ENCODE measurements around the gene SMYD1.
A peak's percentile ranks its signal among the peaks of the same experiment; 100 is the strongest.

SMYD1 gene

DNA sequence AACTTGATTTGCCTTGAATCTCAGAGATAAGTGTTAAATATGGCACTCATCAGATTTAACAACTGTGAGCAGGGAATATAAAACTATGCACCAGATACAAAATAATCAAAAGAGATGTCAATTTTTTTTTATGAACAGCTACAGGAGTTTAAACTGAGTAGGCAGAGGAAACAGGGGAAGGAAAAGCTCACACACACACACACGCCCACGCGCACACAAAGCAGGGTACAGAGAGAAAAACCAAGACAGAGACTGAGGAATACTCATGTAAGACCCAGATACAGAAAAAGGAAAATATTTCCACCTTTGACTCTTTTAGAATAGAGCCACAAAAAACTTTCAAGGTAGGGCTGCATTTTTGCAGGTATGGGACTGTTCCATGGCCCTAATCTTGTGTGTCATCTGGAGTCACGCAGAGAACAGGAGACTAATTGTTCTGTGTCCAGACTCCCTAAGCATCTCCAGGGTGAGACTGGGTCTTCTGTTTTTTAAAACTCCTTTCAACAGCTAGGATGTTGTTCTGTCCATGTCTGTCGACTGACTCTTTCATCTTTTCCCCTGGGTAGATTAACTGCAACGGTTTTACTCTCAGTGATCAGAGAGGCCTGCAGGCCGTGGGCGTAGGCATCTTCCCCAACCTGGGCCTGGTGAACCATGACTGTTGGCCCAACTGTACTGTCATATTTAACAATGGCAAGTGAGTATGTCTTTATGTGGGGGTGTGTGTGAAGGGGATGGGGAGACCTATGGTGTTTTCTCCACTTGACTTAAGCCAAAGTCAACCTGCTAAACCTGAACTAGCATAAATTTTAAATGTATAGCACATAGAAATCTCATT is 23.0 kb downstream of the SMYD1 start:
- DNase-seq = peak; percentile 39

DNA sequence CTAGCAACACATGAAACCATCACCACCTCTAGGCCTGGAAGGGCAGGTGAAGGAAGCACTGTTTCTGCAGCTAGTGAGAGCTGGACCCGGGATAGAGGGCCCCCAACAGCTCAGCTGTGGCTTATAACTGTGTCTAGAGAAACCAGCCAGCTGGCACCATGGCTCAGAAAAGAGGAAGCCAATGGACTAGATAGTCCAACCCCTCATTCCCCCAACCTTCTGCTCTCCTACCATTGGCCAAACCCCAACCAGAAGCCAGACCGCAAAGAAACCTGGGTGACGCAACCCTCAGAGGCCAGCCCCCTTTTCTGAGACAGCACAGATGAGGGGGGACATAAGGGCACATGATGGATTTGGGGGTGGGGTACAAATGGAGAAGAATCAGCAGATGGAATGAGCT is 24.3 kb downstream of the SMYD1 start:
- no peak for DNase-seq

DNA sequence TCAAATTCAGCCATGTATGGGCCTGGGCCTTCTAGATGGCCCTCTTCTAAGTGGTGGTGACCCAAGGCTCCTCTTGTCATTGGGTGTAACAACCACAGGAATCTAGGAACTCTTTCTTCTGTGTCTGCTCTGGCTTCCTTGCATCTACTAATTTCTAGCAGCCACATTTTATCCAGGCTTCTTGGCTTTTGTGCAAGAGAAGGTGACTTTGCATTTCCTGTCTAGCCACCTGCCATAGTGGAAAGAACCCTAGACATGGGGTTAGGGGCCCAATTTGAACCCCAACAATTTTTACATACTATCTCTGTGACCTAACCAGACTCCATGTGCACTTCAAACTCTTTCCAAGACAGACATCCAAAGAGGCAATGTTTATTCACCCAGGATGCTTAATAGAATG is 25.1 kb downstream of the SMYD1 start:
- no peak for DNase-seq

DNA sequence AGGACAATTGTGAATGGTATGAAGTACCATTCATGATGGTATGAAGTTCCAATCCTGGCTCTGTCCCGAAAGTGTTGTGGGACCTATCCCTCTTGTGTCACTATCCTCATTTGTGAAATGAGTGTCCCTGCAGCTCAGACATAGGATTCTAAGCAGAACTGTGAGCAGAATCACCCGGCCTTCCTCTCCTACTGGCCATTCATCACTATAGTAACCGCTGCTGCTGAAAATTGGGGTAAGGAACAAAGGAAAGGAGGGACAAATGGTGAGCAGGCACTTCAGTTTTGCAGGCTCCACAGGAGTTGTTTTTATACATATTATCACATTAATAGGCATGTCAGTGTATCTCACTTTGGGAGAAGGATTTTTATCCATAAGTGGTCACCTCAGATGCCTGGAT is 27.4 kb downstream of the SMYD1 start:
- no peak for DNase-seq

DNA sequence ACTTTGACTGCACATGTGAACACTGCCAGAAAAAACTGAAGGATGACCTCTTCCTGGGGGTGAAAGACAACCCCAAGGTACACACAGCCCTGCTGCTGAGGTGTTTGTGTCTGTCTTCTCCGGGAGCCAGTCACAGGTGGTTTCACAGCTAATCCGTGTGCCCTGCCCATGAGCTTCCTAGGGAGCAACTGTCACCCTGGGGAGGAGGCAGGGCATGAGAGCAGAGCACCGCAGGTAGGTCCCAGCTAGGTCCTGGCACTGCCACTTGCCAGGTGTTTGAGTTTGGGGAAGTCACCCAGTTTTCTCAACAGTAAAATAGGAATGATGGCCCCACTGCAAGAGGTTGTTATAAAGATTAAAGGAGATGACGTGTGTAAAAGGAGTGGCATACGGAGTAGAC is 29.1 kb downstream of the SMYD1 start:
- DNase-seq = no peak

DNA sequence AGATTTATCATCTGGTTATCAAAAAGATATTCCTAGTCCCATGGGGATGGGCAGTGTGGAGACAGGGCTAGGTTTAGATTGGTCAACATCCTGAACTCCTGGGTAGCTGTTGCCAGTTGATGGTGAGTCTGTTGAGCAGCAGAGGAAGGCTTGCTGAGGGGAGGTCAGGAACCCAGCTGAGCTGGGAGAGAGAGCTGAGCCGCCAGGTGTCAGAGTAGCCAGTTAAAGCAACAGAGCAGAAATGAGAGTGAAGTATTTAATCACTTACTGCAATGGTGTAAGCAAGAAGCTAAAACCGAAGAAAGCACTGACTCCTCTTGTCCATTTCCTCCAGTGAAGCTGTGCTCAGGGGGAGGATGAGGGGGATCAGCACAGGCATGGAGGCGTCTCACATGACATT is 29.6 kb downstream of the SMYD1 start:
- no peak for DNase-seq

DNA sequence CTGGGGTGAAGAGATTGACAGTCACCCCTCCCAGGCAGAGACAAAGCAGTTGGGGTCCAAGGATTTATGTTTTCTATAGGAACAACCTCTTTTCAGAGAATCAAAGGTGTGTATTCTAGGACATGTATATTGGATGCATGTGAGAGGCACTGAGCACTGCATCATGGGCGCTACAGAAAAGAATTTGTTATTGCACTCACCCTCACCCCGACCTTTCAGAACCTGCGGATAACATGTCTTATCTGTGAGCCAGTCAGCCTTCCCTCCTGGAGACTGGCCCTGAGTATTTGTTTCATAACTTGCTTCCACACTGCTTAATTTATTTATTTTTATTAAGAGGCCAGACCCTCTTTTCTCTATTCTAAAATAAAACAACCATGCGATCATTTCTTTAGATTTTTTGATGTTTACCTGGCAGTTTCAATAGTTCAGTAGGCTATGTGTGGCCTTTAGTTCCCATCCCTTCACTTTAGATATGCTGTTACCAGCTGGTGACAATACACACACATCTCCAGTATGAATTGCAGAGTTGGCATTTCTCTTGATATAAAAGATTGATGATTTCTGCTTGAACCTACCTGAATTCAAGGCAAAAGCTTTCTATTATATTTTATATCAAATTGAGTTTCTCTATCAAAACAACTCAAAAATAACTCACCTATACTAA is 30.4 kb downstream of the SMYD1 start:
- DNase-seq = no peak

DNA sequence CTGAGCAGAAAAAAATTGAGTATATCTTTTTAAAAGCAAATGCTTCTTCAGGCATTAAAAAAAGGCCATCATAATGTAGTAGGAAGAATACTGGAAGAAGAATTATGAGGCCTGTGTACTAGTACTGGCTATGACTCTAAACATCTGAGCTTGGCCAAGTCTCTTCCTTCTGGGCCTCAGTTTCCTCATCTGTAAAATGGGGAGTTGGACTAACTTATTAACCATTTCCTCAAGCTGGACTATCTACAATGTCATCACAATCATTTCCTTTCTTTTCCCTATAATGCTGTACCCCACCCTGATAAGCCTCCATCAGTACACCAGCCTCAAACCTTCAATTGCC is 30.9 kb downstream of the SMYD1 start:
- DNase-seq = no peak

DNA sequence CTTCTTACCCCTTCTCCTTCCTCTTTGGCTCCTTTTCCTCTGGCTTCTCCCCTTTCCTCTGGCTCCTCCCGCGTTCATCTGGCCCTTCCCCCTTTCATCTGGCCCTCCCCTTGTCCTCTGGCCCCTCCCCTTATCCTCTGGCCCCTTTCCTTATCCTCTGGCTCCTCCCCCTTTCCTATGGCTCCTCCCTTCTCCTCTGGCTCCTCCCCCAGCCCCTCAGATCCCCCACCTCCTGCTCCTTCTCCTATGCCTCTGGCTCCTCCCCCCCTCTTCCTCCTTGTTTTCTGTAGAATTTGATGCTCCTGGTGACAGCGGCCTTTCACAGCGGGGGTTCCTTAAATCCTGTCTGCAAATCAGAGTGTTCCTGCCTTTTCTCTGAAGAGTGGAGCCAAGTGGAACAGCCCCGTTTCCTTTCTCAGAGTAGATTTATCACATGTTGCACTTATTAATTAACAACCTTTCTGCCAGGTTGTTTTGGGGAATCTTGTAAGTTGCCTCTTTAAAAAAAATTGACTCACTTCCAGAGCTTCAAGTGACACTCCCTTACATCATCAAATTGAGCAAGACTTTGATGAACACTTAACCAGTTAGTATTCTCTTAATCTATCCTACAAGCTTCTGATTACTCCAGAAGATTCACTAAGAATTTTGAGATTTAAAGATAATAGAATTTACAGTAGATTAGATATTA is 32.3 kb downstream of the SMYD1 start:
- DNase-seq = no peak

DNA sequence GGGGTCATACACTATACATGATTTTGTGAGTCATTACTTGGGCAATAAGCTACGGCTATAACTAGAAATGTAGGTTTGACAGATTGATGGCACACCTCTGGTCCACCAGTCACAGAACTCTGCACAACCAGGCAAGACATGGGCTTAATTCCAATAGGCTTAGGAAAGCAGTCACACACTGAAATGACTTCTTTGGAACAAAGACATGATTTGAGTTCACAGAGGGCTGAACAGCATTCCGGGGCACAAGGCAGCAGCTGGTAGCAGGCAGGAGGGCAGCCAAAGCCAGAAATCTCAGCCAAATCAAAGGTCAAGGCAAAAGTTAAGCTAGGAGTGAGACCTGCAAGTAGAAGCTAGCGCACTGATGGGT is 32.8 kb downstream of the SMYD1 start:
- DNase-seq = no peak

DNA sequence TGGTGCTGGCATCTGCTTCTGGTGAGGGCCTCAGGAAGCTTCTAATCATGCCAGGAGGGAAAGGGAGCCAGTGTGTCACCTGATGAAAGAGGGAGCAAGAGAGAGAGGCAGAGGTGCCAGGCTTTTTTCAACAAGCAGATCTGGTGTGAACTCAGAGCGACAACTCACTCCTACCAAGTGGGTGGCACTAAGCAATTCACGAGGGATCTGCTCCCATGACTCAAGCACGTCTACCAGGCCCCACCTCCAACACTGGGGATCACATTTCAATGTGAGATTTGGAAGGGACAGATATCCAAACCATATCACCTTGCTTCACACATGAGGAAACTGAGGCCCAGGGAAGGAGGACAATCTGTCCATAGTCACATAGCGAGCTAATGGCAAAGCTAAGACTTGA is 41.2 kb downstream of the SMYD1 start:
- DNase-seq = no peak

DNA sequence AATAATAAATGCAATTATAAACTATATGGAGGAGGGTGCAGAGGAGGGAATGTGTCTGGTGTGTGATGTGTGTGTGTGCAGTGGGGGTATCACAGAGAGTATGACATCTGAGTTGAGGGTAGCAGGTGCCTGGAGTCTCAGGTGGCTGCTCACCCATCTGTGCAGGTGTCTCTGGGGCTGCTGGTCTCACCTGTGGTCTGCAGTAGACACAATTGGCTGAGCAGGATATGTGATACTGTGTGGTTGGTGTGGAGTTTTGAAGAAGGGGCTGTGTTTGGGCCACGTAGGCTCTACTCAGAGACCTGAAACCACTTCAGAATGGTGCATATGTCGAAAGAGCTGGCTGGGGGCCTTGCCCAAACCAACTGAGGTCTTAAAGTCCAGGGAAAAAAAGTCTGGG is 43.2 kb downstream of the SMYD1 start:
- no peak for DNase-seq

DNA sequence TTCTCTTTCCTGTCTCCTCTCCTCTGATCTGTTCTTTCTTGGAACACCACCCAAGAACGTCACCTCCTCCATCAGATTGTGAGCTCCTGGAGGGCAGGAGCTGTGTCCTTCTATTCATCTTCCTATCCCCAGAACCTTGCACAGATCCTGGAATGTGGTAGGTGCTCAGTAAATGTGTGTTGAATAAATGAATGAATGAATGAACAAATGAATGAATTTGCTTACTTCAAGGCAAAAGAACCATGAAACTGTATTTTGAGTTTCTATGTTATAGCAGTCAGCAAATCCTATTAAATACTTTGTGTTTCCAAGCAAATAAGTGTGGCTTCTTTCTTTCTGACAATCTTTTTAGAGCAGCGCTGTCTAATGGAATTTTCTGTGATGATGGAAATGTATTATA is 45.4 kb downstream of the SMYD1 start:
- no peak for DNase-seq

DNA sequence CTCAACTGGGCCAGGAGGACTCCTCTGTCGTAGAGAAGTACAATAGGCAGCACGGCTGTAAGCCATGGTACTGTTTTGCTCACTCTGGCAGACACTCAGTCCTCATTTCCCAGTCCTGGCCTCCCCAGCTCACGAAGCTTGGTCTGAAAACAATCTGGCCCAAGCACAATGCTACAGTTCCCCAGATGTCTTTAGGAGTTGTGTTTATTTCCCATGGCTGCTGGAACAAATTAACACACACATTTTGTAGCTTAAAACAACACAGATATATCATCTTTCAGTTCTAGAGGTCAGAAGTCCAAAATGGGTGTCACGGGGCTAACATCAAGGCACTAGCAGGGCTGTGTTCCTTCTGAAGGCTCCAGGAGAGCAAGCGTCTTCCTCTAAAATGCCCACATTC is 47.3 kb downstream of the SMYD1 start:
- no peak for DNase-seq

DNA sequence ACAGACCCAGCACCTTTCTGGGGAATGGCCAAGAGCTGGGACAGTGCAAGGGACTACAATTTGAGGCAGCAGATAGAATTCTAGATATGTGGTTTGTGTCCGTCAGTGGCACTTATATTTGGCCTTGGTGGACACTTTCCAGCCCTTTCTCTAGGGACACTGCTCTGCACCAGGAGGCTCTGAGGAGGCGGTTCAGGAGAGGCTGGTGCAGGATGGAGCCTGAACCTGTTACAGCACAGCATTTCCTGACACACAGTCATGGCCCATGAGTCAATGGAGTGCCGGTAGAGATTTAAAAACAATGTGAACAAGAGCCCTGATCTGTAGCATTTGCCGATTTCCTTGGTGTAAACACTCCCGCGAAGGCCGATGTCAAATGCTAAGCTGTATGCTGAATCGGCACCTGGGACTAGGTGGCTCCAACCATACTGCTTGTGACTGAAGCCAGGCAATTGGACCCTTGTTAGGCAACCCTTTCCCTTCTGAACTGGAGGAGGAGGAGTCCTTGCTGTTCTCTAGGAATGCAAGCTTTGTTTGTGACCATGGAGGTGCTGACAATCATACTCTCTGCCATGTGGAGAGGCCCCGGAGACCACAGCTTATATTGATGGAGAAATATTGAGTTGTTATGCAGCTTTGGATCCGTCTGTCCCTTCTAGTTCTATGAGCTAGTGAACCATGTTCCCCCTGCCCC is 48.3 kb downstream of the SMYD1 start:
- DNase-seq = no peak

DNA sequence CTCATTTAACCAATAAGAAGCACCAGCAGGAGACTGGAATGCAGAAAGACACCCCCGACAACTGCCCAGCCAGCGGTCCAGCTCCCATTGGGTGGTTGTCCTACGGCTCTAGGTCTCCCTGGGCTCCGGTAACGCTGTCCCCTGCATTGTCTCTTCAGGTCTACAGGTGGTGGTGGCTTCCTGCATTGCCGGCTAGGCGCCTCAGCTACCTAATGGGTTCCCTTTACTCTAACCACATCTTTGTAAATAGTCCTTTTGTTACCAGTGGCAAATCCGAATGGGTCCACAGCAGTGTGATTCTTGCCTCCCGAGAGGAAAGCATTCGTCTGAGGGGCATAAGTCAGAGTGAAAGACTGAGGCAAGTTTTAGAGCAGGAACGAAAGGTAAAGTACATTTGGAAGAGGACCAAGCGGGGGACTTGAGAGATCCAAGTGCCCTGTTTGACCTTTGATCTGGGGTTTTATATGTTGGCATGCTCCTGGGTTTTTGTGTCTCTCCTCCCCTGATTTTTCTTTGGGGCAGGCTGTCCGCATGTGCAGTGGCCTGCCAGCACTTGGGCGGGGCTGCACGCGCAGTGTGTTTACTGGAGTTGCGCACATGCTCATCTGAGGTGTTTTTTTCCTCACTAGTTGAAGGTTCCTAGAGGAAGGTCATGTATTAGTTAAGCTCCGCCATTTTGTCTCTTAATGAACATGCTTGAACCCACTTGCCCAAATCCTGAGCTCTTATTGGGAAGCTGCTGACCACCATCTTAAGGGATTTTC is 49.2 kb downstream of the SMYD1 start:
- no peak for DNase-seq

DNA sequence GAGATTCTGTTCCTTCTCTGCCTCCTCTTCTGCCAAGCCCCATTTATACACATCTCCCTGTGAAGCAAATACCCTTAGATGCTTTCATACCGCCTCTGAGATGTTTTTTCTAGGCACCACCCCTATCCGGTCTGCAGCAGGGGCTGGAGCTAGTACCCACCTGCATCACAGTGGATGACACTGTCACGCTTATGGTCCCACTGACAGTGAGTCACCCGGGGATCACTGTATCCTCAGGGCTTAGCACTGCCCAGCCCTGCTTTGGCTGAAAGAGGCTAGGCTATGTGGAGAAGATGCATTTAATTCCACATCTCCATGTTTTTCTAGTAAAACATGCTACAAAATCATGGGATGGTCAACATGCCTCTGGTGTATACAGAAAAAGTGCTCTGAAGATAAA is 50.3 kb downstream of the SMYD1 start:
- DNase-seq = no peak

DNA sequence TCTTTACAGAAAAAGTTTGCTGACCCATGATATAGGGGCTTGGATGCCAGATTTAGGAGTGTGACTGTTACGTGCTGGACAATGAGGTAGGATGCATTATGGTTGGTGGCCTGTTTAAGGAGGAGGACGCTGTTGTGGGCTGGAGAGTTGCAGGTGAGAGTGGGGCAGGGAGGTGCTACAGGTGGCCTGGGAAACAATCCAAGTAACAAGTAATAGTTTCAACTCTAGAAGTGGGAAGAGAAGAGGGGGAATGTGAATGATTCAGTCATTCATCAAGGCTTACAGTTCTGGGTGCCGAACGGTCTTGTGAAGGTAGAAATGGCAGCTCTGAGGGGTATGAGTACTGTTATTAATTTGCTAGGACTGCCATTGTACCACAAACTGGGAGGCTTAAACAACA is 54.1 kb downstream of the SMYD1 start:
- no peak for DNase-seq

DNA sequence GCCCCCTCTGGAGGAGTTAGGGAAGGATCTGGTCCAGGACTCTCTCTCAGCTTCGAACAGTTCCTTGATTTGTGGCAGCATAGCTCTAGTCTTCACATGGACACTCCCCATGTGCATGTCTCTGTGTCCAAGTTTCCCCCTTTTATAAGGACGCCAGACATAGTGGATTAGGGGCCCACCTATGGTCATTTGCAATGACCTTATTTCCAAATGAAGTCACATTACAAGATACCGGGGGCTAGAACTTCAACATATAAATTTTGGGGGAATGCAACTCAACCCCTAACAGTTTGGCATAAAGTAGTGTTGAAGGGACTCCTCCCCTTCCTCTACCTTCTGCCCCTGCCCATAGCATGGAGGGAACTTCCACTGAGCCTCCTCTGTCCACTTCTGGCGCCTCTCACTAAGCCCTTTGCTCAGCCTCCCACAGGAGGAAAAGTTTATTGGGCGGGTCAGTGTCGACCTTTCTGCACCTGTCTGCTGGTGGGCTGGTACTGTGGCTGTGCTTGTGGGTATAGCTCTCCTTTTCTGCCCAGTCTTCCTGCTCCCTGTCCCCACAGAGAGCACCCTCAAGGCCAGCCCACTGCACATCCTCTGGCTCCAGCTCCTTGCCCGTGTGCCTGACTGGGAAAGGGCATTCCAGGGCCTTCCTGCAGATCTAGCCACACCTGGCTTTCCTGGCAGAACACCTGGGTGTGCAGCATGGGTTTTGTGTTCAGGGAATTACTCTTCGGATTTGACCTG is 54.7 kb downstream of the SMYD1 start:
- no peak for DNase-seq

DNA sequence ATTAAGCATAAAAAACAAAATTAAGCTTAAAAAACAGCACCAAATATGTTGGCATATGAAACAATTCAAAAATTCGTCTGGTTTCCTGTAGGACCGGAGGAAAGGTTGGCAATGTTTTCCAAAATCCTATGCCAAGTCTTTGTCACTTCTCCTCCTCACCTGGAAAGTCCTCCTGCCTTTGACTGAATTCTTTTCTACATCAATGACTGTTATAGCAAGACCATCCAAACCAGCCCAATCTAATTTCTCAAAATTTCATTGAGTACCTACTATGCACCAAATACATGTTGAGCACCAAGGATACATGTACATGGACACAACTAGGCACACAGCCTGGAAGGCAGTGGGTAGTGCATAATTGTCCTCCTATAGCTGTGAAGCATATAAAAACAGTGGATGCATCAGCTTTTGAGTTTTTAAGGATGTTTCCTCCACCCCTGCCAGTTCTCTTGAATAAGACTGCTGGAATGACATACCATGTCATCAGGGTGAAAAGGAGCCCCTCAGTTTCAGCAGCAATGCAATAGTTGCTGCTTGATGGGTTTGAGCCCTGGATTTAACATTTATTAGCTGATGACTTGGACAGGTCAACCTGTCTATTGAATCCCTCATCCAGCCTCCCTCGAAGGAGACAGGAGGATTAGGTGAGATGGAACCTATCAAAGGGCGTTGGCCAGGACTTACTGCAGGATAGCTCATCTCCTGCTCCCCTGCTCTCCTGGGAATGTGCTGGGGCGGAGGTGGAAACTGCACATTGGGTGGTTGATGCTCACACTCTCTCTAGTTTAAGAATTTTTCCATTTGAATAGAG is 55.7 kb downstream of the SMYD1 start:
- no peak for DNase-seq
